Mesothelial cell of epicardium (in vitro differentiated cells): ENCODE measurements around the gene FAIM2. TPM values are rescaled to one million over a fixed set of nuclear protein-coding genes. Genes with fewer than 3 reads are reported as not detected.

Experiments
- DNase-seq, 2 experiments: peaks; one replicate each; pipeline ENCODE4 v3.0.0; 2021; ENCODE audit warnings: low spot score in 2 of 2; ENCODE audit not compliant: unreplicated experiment in 2 of 2
- H3K27ac Mint-ChIP-seq: 2 replicates; pipeline ENCODE4 v1.8.0; 2021; ENCODE audit warnings: mixed read lengths
- H3K27me3 Mint-ChIP-seq: 2 replicates; pipeline ENCODE4 v1.8.0; 2021; ENCODE audit warnings: low read depth, mixed read lengths
- H3K36me3 Mint-ChIP-seq: 2 replicates; pipeline ENCODE4 v1.8.0; 2021; ENCODE audit warnings: mixed read lengths
- H3K4me1 Mint-ChIP-seq: 2 replicates; pipeline ENCODE4 v1.8.0; 2021; ENCODE audit warnings: mixed read lengths
- H3K4me3 Mint-ChIP-seq: 2 replicates; pipeline ENCODE4 v1.8.0; 2021; ENCODE audit warnings: mild to moderate bottlenecking, moderate library complexity, mixed read lengths
- H3K9me3 Mint-ChIP-seq: 2 replicates; pipeline ENCODE4 v1.8.0; 2021; ENCODE audit warnings: mixed read lengths
- total RNA-seq: library from RNA; stranded (reverse); gene quantifications from 3 replicates; pipeline ENCODE4 v1.2.1, GENCODE V29; 2021
- TF ChIP-seq, protein P1 (sequence below): fragments of 200-600 bp; sonication (generic); IDR thresholded peaks from one replicate; pipeline ENCODE4 v1.5.0; 2021; ENCODE audit warnings: antibody characterized with exemption; ENCODE audit not compliant: unreplicated experiment

Gene FAIM2
- total RNA-seq, 1 donor from 2014 or later = 0.13 TPM

DNA sequence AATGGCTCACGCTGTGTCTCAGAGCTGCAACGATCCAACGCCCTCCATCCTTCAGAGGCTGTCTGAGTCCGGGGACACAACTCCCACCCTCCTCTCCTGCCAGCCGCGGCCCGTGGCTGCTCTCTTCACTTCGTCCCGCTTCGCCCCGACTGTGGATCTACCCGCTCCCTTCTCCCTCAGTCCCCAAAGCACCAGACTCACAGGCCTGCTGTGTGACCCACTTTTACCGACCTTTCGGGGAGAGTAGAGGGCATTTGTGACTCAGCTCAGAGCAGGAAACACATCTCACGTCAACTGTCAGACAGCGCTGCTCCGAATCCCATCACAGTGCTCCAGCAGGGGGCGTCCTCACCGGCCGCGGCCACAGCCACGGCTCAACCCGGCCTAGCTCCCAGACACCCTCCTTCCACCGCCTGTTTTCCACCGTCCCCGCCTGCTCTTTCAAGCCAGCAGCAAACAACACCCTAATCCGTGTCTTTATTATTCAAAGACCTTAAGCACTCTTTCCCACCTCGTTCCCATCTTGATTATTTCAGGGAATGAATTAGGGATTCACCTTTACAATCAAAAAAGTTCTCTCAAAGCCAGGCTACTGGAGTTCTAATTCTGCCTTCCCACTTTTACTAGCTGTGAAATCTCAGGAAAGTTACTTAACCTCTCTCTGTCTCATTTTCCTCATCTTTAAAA, 41.8 kb upstream of the FAIM2 start:
- H3K4me1 Mint-ChIP-seq = peaks cover 21% of the 10 kb centered on the region
- peak; percentile 61 to 86 for DNase-seq
- no peaks in the 10 kb centered on the region for H3K36me3 Mint-ChIP-seq
- H3K4me3 Mint-ChIP-seq = peak overlapping the region; percentile 67
- no peak overlapping the region for H3K27ac Mint-ChIP-seq
- no peaks in the 10 kb centered on the region for H3K9me3 Mint-ChIP-seq
- H3K27me3 Mint-ChIP-seq = peaks cover 20% of the 10 kb centered on the region
- TF ChIP-seq, protein P1, sequence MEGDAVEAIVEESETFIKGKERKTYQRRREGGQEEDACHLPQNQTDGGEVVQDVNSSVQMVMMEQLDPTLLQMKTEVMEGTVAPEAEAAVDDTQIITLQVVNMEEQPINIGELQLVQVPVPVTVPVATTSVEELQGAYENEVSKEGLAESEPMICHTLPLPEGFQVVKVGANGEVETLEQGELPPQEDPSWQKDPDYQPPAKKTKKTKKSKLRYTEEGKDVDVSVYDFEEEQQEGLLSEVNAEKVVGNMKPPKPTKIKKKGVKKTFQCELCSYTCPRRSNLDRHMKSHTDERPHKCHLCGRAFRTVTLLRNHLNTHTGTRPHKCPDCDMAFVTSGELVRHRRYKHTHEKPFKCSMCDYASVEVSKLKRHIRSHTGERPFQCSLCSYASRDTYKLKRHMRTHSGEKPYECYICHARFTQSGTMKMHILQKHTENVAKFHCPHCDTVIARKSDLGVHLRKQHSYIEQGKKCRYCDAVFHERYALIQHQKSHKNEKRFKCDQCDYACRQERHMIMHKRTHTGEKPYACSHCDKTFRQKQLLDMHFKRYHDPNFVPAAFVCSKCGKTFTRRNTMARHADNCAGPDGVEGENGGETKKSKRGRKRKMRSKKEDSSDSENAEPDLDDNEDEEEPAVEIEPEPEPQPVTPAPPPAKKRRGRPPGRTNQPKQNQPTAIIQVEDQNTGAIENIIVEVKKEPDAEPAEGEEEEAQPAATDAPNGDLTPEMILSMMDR = peak; percentile 82

DNA sequence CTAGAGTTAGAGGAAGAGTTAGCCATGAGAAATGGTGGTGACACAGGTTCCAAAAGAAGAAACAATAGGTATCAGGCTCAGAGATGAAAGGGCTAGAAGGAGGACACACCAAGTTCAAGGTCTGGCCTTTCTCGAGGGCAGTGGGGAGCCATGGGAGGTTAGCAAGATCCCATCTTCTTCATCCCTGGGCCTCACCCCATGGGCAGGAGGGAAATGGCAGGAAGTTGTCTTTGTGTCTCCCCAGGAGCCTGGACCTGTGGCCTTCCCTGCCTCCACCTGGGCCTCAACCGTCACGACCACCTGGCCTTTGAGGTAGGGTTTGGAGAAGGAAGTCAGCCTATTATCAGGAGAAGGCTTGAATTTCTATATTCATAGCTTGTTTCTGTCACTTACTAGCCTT, 41.0 kb upstream of the FAIM2 start:
- TF ChIP-seq, protein P1 = no peak
- Mint-ChIP-seq H3K4me1 (peaks cover 14% of the 10 kb centered on the region), H3K27me3 (peaks cover 20% of the 10 kb centered on the region), H3K27ac (no peak overlapping the region), H3K36me3 (no peaks in the 10 kb centered on the region), H3K9me3 (no peaks in the 10 kb centered on the region), H3K4me3 (no peak overlapping the region)
- no peak for DNase-seq

DNA sequence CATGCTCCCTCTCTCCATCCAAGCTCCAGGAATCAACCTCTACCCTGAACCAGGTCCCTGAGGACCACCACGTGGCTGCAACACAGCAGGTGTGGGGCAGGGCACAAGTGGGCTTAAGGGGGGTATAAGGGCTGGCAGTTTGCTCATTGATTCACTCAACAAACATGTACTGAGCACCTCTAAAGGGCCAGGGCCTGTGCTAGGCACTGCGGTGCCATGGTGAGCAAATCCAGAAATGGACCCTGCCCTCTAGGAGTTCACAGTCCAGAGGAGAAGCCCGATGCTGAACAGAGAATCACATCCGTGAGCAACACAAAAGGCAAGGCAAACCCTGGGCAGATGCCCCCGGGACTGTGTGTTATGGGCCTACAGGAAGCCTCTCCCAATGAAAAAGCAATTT, 40.3 kb upstream of the FAIM2 start:
- DNase-seq = no peak
- H3K4me1 Mint-ChIP-seq = peaks cover 14% of the 10 kb centered on the region
- no peak overlapping the region for H3K27ac Mint-ChIP-seq
- no peaks in the 10 kb centered on the region for H3K9me3 Mint-ChIP-seq
- peaks cover 20% of the 10 kb centered on the region for H3K27me3 Mint-ChIP-seq
- TF ChIP-seq, protein P1 = no peak
- no peak overlapping the region for H3K4me3 Mint-ChIP-seq
- no peaks in the 10 kb centered on the region for H3K36me3 Mint-ChIP-seq

DNA sequence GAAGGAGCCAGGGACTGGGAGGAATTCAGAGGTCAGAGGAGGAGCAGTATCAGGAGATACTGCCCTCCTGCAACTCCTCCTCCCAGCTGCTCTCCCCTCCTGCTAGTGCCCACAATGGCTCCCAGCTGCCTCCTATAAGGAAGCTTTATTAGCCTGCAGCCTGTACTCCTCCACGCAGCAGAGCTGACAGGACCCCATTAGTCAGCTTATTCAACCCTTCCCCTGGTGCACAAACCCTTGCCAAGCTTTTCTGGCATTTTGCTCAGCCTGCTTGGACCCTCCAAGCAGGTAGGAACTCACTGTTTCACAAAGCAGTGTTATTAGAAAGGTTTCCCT, 39.9 kb upstream of the FAIM2 start:
- Mint-ChIP-seq H3K27me3 (peaks cover 20% of the 10 kb centered on the region), H3K27ac (no peak overlapping the region), H3K36me3 (no peaks in the 10 kb centered on the region), H3K9me3 (no peaks in the 10 kb centered on the region), H3K4me1 (peaks cover 14% of the 10 kb centered on the region), H3K4me3 (no peak overlapping the region)
- TF ChIP-seq, protein P1 = no peak
- no peak for DNase-seq

DNA sequence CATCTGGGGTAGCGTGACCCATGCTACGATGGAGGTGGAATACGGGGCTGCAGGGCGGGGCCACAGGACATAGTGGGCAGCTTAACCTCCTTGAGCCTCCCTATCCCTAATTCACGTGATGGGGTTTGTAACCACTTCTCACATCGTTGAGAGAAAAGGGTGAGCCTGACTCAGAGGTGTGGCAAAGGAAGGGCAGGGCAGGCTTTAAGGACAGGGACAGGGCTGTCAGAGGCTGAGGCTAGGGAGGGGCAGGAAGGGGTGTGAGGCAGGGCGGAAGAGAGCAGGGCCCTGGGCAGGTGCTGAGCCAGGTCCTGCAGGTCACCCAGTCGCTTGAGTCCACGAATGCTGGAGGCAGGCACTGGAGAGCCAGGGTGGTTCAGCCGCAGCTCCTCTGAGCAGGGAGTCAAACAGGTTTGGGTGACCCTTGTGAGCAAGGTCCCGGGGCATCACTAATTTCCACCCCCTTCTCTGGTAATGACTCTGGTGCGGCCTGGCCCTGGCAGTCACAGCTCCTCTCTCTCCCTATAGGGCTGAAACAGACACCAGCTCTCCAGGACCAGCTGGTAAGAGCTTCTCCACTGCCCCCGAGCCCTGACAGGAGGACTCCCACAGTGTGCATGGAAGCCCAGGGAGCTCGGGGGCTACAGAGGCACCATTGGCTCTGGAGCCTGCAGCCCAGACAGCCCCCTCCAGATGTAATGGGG, 39.4 kb upstream of the FAIM2 start:
- TF ChIP-seq, protein P1 = no peak
- H3K4me3 Mint-ChIP-seq = no peak overlapping the region
- no peak for DNase-seq
- no peak overlapping the region for H3K27ac Mint-ChIP-seq
- no peaks in the 10 kb centered on the region for H3K36me3 Mint-ChIP-seq
- peaks cover 20% of the 10 kb centered on the region for H3K27me3 Mint-ChIP-seq
- no peaks in the 10 kb centered on the region for H3K9me3 Mint-ChIP-seq
- peaks cover 14% of the 10 kb centered on the region for H3K4me1 Mint-ChIP-seq
